ENCODE results near the gene FBXO4.
"Not testable (repeated sequence)": the region's sequence is repeated elsewhere in the genome, so short reads cannot be mapped to it uniquely, and the experiment has no call there.

Gene FBXO4

DNA sequence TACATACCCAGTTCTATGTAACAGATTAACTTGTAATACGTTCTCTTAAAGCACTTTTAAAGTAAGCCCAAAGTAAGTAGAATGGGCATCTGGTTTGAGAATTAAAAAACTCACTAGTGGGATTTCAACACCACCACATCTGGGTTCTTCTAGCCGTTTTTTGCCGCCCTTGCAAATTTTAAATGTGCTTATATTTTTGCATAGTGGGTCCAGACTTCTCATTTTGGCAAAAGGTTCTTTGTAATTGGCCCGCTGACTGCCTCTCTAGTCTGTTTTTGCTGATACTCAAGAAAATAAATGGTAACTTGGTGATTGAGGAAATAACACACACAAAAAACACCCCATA, 582 bp upstream of the FBXO4 start:
- no peak for DNase-seq (ENCODE audit: low spot score)

DNA sequence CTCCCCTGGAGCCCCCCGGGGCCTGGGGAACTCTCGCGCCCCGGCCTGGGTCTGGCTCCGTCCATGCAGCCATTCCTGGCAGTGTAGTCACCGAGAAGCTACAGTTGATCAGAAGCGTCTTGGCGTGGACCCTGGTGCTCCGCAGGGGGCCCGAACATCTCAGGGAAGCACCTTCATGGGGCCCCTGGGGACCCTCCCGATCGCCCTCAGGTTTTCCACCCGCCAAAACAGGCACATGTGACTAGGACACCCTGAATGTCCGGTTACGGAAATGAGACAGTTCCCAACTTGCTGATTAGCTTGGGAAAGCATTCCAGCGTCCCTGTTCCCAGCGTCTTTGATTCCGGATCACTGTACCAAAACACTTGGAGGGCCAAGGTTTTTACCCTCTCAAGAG, 472 bp downstream of the FBXO4 start:
- peak; percentile 21 for DNase-seq (ENCODE audit: low spot score)

DNA sequence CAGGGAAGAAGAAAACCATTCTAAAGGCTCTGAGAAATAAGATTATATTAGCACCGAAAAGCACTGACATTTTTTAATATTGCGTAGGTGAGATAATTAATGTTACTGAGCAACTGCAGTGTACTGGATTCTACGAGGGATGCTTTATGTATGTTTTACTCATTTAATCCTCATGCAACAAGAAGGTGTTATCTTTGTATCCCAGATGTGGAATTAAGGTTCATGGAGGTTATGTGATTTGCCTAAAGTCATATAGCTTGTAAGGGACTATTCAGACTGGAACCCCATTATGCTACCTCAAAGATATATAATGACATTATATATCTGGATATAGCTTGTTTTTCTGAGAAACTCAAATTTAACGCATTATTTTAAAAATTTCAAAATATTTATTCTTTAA, 2.5 kb downstream of the FBXO4 start:
- DNase-seq (ENCODE audit: low spot score) = no peak

DNA sequence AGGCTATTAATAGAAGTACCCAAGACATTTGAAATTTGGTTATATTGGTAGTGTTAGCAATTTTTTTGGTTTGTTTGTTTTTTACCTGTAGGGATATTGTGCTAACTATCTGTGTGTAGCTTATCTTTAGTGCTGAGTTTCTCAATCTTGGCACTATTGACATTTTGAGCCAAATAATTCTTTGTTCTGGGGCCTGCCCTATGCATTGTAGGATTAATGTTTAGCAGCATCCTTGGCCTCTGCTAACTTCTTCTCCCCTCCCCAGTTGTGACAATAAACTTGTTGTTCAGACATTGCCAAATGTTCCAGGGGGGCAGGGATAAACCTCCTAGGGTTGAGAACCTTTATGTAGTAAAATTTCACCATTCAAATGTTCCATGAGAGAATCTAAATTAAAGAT, 4.0 kb downstream of the FBXO4 start:
- no peak for DNase-seq (ENCODE audit: low spot score)

DNA sequence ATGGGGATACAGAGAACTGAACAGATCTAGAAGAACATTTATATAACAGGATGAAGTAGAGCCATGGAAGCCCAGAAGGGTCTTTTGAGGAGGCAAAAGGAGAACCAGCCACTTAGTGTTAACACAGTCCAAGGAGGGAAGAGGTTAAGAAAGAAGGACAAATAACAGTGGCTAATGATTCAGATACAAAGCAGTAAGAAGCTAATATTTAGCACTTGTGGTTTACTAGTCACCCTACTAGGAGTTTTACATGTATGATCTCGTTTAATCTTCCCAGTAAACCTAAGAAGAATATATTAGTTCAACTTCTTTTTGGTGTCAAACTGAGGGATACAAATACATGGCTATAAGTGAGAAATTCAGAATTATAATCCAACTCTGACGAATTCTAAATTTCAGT, 7.7 kb downstream of the FBXO4 start:
- DNase-seq (ENCODE audit: low spot score) = no peak

DNA sequence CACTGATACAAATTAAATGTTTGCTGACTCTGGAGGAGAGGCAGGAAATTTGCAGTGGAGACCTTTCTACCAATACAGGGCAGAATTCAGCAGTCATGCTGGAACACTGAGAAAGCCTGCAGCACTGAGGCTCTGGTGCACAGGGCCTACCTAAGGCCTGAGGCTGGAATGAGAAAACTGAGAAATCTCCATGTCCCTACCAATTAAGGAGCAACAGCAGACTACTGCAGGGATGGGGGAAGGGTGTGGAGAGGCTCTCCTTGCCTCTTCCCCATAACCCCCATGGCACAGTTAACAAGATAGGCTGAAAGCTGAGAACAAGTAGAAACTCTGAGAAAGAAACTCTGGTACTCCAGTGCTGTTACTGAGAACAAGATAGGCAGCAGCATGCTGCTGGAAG, 10.5 kb downstream of the FBXO4 start:
- no peak for DNase-seq (ENCODE audit: low spot score)

DNA sequence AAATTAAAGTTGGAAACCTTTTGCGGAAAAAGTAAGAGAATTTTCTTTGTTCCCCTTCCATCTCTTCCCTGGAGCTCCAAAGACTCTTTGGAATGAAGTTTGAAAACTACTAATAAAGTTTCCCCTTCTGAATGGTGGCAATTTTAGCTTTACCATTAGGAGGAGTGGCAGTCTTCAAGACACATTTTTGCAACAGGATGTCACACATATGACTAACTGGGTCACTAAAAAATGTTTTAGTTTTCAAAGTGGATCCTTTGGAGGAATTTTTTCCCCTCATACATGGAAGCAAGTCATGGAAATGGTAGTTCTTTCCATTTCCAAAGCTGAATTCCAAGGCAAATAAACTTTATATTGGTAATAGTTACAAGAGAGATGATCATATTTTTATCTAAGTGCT, 15.6 kb downstream of the FBXO4 start:
- DNase-seq (ENCODE audit: low spot score) = peak; percentile 4

DNA sequence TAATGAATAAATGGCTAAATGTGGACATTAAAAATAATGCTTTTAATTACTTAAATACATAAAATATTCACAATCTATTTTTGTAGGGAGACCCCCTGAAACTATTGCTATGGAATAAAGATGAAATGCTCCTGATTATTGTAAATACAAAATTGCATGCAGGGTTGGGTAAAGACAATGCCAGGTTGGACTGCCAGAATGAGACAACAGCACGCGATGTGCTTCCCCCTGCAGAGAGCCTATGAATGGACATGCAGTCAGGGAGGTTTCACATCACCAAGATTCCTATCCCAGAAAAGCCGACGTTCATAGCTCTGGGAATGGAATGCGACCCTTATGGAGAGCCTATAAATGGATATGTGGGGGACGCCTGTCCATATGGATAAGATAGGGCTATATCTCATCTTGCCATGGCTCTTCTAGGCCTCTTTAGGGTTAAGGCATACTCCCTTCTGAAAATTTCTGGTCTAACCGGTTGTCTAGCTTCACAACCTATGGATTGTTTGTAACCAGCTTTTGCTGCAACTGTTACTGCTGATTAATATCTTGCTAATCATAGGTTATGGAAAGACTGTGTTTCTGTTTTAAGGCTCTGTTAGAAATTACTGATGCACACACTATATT, 20.4 kb downstream of the FBXO4 start:
- DNase-seq (ENCODE audit: low spot score) = not testable (repeated sequence)

DNA sequence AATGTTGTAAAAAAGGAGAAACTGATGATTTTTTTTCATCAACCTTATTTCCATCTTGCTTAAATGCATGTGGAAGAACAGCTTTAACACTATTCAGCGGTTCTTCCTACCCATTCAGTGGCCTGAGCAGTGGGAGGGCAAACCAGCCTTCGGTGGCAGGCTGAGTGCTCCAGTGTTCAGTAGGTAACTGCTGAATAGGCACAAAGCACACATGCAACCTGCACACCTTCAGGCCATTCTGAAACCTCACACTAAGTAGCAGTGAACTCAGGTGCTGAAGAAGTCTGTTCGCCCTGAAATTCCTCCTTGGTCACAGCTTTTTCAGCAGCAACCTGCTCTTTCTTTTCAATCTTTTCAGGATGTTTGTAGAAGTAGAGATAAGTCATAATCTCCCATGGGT, 26.1 kb downstream of the FBXO4 start:
- no peak for DNase-seq (ENCODE audit: low spot score)

DNA sequence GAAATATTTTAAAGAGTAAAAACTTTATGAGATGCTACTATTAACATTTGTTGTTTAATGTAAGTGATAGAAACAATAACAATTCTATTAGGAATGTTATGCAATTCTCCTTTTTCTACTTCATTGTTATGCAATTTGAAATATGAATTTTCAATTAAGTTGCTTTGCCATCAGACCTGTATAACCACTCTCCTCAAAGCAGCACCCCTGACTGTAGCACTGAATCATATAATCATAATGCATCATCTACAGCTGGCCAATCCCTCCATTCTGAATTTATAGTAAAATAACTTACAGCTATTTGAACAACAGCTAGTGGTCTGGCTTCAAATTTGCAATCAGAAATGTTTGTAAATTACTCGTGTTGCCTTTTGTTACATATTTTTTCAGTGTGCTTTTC, 29.2 kb downstream of the FBXO4 start:
- no peak for DNase-seq (ENCODE audit: low spot score)

DNA sequence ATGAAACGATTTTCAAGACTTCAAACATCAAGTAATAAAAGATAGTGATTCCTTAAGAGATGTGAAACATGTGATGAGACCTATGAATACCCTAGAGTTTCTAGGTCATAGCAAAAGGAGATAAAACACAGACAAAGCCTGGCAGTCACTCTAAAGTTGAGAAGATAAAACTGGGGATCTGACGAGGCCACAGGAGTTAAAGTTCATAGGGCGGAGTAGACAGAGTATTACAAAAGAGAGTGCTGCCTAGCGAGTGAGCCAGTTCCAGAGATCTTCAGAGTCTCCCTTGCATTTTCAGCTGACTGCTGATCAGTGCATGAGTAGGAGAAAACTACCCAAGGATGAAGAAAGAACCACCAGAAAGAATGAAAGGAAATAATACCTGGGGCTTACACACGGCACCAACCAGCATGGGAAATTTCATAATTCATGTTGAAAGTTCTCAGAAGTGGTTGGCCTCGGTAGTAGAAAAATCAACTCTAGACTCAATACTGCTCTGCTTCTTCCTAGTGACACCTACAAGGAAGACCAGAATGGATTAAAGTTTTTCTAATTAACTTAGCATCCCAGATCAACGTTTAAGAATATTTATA, 30.4 kb downstream of the FBXO4 start:
- DNase-seq (ENCODE audit: low spot score) = no peak

DNA sequence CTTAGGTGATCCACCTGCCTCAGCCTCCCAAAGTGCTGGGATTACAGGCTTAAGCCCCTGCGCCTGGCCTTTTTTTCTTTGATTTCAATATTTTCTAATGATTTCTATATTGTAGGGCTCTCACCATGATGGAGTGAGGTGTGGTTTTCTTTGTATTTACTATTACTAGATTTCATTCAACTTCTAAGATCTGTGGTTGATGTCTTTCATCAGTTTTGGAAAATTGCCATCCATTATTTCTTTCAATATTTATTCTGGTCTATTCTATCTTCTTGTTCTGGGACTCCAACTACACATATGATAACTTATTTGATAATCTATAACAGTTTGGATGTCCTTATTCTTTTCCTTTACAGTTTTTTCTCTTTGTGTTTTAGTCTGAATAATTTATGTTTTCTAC, 31.9 kb downstream of the FBXO4 start:
- no peak for DNase-seq (ENCODE audit: low spot score)

DNA sequence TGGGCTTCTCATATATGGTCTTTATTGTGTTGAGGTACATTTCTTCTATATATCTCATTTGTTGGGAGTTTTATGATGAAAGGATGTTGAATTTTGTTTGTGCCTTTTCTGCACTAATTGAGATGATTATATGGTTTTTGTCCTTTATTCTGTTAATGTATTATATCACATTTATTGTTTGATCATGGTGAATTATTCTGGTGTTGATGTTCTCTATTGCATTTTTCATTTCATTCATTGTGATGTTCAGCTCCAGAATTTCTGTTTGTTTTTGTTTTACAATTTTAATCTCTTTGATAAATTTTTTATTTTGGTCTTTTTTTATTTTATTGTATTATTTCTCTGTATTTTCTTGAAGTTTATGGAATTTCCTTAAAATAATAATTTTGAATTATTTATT, 35.4 kb downstream of the FBXO4 start:
- DNase-seq (ENCODE audit: low spot score) = no peak

DNA sequence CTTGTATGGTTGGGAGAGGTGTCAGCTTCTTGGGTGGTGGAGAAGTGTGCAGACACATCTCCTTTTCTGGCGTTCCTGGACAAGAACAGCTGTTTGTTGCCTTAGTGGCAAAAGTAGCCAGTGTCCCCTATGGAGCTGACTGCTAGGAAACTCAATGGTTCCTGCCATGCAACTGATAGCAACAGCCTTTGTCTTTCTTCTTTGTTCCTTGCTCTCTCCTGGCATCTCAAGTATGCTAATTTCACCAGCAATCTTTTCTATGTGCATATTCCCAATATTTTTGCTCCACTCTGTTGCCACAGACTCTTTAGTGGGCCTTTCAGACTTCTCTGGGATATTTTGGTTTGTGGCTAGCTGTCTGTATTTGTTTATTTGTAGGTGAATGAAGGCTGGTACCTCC, 36.7 kb downstream of the FBXO4 start:
- no peak for DNase-seq (ENCODE audit: low spot score)

DNA sequence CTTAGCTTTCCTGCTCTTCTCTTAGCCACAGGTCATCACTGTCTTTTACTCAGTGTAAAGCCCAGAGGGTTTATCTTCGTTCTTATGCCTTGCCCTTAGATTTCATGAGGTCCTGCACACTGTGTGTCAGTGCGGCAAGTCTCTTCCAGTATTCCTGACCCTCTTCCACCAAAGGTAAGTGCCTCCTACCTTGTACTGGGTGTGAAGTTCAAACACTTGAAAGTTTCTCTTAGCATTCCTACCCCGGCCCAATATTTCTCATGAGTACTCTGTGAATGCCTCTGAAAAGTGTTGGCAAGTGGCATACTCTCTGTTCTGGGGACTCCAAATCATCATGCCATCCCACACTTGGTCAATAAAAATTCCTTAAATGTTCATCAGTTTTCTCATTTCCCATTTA, 37.4 kb downstream of the FBXO4 start:
- DNase-seq (ENCODE audit: low spot score) = no peak

DNA sequence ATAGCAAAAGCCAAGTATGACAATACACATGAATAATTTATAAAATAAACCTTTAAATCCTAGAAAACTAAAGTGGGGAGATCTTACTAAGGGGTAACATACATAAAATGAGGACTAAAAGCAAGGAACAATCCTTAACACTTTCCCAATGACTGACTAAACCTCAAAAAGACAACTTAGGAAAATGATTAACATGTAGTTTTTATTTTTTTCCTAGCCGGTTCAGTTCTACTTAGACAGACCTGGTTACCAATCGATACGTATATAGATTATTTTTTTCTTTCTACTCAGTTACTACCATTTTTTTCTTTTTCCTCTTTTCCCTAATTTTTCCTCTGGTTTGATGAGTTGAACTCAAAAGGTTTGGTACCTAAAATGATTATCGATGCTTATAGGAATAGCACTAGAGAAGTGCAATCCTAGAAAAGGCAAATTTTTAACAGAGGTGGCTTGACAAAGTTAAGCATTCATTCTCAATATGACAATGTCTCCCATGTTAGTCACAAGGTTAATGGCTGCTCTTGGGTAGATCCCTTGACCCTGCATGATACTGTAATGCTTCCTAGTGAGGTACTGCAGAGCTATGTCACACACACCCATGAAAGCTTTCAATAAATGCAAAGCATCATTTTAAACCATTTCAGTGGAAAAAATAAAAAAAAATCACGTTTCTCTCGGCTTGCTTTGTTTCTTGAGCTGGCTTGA, 41.5 kb downstream of the FBXO4 start:
- no peak for DNase-seq (ENCODE audit: low spot score)

DNA sequence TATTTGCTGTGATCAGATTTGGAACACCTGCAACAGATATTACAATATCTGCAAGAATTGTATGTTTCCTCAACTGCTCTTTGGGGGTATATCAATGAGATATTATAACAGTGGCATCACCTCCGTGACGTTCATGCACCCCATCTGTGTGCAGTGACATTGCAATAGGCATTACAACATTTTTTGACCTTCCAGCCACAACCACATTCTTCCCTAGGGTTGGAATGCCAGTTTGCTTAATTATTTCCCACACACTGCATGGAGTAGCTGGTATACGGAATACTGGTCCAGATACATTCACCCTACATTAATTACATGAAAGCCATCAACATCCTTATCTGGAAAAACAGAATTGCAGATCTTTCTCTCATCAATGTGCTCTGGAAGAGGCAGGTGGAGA, 42.3 kb downstream of the FBXO4 start:
- no peak for DNase-seq (ENCODE audit: low spot score)

DNA sequence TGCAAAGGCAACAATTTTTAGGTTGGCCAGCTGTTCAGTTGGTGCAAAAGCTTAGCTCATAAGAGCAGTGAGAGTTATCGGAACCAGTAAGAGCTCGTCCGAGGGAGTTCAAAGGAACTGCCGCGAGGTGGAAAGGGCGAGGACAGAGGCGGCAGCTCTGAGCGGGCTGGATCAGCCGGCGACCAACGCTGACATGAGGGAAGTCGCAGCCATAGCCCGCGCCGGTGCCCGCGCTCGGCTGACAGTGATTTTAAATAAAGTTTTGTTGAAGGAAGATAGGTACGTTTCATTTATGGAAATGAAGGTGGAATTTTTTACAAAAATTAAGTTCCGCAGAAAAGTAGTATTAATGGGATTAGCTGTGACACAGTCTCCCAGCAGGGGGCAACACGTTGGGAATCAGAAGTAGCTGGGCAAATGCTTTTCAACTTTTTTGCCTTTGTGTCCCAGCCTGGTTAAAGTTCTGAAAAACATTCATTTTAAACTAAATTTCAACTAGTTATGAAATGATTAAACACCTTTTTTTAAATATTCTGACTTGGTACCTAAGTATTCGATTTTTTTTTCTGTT, 43.2 kb downstream of the FBXO4 start:
- DNase-seq (ENCODE audit: low spot score) = no peak

DNA sequence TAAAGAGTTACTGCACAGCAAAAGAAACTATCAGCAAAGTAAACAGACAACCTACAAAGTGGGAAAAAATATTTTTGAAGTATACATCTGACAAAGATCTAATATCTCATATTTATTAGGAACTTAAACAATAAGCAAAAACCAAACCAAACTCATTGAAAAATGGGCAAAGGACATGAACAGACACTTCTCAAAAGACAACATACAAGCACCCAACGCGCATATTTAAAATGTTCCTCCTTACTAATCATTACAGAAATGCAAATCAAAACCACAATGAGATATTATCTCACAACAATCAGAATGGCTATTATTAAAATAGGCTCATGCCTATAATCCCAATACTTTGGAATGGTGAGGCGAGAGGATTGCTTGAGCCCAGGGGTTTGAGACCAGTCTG, 48.0 kb downstream of the FBXO4 start:
- no peak for DNase-seq (ENCODE audit: low spot score)

DNA sequence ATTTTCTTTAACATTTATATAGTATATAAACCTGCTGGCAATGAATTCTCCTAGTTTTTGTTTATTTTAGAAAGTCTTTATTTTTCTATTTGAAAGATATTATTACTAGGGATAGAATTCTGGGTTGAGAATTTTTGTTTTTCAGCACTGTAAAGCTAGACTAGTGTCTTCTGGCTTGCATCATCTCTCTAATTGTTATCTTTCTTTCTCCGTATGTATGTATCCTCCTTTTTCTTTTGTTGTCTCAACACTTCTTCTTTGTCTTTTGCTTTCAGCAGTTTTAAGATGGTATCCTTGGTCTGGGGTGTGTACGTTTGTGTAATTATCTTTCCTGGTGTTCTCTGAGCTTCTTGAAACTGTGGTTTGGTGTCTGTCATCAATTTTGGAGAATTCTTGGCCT, 48.8 kb downstream of the FBXO4 start:
- no peak for DNase-seq (ENCODE audit: low spot score)

DNA sequence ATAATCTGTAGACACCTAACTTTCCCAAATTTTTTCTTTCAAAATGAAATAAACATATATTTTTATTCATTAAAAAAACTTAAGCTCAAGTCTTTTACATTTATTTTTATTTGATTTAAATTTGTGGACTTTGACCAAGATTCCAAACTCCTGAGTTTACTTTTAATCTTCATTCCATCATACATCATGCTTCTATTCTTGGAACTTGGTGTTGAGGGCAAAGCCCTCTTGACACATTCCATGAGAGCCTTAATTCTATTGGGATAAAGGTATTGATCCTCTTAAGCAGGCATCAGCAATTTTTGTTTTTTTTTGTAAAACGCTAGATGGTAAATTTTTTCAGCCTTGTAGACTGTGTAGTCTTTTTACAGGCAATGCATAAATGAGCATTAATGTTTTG, 53.6 kb downstream of the FBXO4 start:
- no peak for DNase-seq (ENCODE audit: low spot score)

DNA sequence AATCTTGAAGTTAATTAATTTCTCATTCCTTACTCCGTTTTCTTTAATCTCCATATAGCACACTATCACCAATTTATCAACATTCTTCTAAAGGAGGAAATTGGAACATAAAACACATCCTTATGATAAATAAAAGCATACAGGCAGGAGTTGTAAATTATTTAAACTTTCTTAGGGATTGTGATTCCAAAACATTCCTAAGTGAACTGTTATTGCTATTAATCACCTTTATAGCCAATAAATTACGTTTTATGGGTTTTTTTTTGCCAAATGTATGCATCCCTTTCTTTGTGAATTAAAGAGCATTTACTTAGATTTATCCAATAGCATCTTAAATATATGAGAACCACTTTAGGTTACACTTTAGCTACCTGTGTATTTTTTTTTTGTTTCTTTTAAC, 55.3 kb downstream of the FBXO4 start:
- no peak for DNase-seq (ENCODE audit: low spot score)

DNA sequence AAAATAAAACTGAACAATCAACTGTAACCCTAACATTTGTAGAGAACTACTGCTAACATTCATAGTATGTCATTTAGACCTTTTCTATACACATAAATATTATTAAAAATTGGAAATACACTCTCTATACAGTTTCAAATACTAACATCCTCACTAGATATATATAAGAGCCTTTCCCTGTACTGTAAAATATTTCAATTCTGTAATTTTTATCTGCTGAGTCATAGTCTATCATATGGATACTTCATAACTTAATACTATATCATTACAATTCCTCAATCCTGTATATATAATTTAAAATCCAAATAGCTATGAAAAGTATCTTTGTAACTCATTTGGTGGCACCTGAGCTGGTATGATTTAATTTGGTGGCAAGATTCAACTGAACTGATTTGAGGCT, 55.8 kb downstream of the FBXO4 start:
- DNase-seq (ENCODE audit: low spot score) = no peak

DNA sequence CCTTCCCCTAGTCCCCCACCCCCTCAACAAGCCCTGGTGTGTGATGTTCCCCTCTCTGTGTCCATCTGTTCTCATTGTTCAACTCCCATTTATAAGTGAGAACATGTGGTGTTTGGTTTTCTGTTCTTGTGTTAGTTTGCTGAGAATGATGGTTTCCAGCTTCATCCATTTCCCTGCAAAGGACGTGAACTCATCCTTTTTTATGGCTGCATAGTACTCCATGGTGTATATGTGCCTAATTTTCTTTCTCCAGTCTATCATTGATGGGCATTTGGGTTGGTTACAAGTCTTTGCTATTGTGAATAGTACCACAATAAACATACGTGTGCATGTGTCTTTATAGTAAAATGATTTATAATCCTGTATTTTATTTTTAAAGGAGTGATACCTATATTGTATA, 57.8 kb downstream of the FBXO4 start:
- DNase-seq (ENCODE audit: low spot score) = not testable (repeated sequence)
